Left renal pelvis (tissue), 4 donors: ENCODE data around the gene KIF19. TPM values are rescaled to one million over a fixed set of nuclear protein-coding genes. Genes with fewer than 3 reads are reported as not detected.

Source experiments
- DNase-seq, 4 donors: peaks; one replicate each; pipeline ENCODE4 v3.0.0-alpha.2; 2013; ENCODE audit warnings: low read depth in 4 of 4, low spot score in 3 of 4
- polyA plus RNA-seq, 4 donors: library from polyadenylated mRNA; unstranded; fragments of 120-200 nt; gene quantifications; one replicate each; pipeline ENCODE4 v1.2.1, GENCODE V29; 2013; ENCODE audit not compliant: insufficient read length in 4 of 4

Gene KIF19
- polyA plus RNA-seq, 4 donors = 0.36 to 2.1 (median 0.85) TPM

GRCh38 chr17:74361230-74362068, 35.4 kb downstream of the KIF19 start, which contains the start of gene BTBD17:
Gene BTBD17, minus strand, starts transcription at chr17:74361868. Its CDS starts 49 bp downstream, at chr17:74361819.
- DNase-seq = no peak

GRCh38 chr17:74362069-74362405, 36.0 kb downstream of the KIF19 start:
- DNase-seq = no peak

DNA sequence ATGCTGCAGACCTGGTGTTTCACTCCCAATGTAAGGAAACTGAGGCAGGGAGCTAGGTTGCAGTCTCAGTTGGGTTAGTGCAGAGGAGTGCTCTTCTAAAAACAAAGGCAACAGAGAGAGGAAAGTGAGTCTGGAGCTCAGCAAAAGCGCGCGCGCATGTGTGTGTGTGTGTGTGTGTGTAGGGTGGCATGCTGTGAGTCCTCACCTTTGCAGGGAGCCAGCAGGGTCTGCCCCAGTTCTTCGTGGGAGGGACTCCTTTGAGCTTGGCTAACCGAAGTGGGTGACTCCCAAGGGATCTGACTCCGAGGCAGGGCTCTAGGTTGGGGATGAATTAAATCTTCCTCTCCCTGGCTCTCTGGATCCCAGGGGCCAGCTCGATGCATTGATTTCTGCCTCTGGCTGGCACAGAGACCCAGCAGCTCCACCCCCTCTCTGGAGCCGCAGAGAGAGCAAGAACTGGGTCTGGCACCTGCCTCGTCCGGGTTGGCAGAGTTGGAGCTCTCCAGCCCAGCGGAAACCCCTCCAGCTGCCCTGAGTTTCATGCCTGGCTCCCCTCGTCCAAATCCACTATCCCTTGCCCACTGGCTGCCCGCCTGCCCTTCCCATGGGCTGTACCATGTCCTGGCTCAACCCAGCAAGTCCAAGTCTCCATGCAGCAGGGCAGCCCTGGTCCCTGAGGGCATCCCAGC, 36.9 kb downstream of the KIF19 start:
- DNase-seq = no peak

DNA sequence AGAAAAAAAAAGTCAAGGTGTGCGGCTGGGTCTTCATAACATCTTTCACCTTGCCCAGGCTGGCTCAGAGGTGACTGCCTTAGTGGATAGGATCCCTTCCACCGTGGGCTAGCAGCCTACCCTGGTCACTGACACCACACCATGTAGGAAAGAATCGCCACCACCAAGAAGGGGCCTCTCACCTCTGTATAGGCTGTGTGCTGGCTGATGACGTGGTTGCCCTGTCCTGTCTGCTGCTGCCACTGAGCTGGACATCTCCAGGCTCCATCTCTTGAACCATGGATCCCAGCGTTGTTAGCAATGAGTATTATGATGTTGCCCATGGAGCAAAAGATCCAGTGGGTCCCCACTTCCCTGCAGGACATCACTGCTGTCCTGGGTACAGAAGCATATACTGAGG, 41.2 kb downstream of the KIF19 start, which contains the start of gene GPR142:
Gene GPR142 (plus strand): TSS at position 301 of the 400 bp plus-strand sequence. CDS start 2,035 bp downstream, outside the sequence.
- no peak for DNase-seq

DNA sequence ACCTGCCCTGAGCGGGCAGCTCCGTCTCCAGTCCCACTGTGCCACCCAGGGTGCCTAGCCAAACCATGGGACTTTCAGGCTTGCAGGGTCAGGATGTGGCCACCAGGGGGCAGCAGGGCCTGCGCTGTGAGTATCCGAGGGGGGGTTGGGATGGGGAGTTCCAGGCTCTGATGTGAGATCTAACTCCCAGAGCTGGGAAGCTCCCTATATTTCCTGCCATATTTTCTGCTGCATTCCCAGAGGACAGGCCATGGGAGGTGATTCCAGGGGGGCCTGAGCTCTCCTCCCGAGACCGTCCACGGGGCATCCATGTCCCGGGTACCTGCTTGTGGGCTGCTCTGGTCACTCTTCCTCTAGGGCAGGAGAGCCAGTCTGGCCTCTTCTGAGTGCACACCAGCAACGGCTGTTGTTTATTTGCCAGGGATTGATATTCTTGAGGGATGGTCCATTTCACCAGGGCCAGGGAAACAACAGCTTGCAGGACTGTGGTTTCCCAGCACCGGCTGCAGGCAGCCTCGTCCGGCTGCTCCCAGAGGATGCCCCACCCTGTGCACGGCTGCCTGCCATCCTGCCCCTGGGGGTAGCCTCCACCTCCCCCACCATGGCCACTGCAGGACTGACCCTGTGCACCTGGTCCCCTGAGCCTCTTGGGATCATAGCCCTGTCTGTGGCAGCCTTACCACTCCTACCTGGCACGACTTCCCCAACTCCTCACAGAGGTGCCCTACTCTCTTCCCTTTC, 42.5 kb downstream of the KIF19 start:
- DNase-seq = no peak

DNA sequence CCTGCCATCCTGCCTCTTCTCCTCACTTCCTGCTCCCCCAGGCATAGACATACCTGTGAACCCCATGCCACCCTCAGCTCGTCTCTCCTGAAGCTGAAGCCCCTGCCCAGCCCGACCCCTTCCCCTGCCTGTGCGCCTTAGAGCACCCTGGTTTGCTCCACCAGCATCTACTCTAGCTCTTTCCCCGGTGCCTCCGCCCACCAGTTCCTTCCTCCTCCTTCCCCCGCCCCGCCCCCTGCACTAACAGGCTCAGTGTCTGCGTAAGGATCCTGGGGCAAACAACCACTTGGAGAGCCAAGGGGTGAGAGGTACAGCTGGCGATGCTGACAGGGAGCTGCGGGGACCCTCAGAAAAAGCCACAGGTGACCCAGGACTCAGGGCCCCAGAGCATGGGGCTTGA, 43.2 kb downstream of the KIF19 start:
- DNase-seq = no peak

- DNase-seq = no peak
Measured at GRCh38 chr17:74369665-74370490, 43.9 kb downstream of the KIF19 start.

DNA sequence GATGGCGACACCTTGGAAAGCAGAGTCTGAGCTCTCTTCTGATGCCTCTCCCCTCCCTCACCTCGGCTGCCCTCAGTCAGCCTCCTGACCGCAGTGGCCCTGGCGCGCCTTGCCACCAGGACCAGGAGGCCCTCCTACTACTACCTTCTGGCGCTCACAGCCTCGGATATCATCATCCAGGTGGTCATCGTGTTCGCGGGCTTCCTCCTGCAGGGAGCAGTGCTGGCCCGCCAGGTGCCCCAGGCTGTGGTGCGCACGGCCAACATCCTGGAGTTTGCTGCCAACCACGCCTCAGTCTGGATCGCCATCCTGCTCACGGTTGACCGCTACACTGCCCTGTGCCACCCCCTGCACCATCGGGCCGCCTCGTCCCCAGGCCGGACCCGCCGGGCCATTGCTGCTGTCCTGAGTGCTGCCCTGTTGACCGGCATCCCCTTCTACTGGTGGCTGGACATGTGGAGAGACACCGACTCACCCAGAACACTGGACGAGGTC, 45.7 kb downstream of the KIF19 start:
- DNase-seq = no peak

- no peak for DNase-seq
Measured at GRCh38 chr17:74372426-74372825, 46.4 kb downstream of the KIF19 start.

GRCh38 chr17:74373838-74374606, 48.0 kb downstream of the KIF19 start:
- DNase-seq = no peak

DNA sequence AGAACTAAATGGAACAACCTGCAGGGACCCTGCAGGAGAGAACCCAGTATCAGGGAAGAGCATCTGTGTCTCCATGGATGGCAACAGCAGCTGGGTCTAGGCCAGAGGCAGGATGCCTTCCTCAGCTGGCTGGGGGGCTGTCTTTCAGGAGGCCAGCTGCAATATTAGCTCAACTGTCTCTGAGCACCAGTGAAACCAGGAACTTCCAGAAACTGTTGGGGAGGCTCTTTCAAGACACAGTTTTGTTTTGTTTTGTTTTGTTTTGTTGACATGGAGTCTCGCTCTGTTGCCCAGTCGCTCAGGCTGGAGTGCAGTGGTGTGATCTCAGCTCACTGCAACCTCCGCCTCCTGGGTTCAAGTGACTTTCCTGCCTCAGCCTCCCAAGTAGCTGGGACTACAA, 48.8 kb downstream of the KIF19 start:
- no peak for DNase-seq

DNA sequence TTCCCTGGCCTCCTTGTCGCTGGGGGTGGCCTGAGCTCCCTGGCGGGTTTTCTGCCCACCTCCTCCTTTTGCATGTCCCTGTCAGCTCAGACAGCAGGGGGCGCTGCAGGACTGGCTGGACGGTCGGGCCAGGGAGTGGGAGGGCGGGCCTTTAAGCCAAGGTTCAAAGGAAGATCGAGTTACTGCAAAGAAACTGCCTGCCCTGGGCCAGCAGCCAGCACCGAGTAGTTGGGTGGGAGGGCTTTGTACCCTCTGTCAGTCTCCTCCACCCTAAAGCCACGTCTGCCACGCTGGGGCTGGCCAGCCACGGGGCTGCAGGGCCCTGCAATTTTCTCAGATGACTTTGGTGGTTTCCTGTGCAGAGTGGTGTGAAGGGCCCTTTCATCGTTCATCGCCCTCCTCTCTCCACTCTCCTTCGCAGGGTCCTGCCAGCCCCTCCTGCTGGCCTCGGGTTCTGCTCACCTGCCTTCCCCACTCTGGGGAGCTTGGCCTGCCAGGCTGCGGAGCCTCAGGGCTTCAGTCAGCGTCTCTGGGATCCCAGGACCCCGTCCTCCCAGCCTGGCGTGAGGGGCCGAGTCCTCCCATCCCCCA, 53.6 kb downstream of the KIF19 start:
- DNase-seq = peak; percentile 78 to 86 (median 81)

- DNase-seq = no peak
Measured at GRCh38 chr17:74380086-74380958, 54.3 kb downstream of the KIF19 start.

DNA sequence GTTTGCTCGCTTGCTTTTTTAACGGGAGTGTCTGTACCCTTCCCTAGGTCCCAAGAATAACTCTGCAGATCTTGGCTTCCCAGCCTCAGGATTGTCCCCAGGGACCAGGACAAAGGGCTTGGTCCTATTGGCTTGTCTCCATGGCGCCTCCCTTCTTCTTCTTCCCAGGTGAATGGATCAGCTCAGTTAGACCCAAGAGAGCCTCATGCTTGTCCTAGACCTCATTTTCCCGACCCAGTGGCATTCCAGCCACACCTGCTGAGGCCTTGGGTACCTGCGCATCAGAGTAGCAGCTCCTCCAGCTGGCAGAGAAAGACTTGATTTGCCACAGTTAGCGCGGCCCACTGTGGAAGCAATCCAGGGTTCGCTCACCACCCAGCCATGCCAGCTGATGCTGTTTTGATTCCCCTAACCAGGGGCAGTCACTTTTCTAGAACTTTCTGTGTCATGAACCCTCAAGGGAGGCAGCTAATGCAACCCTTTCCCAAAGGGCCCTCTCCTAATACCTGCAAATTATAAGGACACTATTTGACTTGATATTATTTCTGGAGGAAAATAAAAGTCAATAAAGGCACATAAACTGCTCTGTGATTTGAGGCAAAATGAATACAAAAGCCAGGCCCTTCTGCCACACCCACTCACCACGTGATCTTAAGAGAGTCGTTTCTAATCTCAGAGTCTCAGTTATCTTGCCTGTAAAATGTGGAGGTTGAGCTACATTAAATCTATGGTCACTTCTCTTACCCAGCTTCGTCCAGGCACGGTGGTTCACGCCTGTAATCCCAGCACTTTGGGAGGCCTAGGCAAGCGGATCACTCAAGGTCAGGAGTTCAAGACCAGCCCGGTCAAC, 55.2 kb downstream of the KIF19 start:
- DNase-seq = no peak

DNA sequence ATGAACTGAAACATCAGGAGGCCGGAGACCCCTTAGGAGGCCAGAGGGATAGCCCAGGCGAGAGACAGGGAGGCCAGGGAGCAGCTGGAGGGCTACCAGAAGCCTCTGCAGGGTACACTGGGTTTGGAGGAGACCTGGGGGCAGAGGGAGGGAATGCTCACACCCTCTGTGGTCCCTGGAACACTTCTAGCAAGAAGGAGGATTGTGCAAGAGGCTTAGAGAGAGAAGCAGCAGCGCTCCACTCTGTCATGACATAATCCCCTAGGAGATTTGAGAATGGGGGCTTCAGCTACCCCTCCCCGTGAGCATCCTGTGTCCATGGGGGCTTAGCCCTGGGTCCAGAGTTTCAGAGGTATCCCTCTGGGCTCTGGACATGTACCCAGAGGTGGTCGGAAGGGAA, 57.1 kb downstream of the KIF19 start:
- no peak for DNase-seq

GRCh38 chr17:74385201-74385600, 59.2 kb downstream of the KIF19 start:
- DNase-seq = no peak

DNA sequence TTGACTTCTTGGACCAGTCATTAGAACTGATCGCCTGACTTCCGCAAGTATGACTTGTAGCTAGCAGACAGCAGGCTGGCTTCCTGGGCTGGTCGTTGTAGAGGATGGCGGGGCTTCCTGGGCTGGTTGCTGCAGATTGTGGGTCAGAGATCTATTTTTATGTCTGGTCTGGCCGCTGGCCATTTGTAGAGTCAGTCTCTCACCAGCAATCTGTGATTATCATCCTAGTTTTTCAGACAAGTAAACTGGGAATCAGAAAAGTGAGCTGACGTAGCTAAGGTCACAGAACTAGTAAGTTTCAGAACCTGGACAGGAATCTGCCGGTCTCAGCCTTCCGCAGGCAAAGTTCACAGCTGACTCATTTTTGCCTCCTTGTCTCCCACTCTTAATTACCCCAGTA, 60.4 kb downstream of the KIF19 start:
- no peak for DNase-seq
